GM12878 (cell line): Measurements from ENCODE around the gene MAPK13.

Source experiments
- BRCA1 ChIP-seq: IDR thresholded peaks from 2 replicates; pipeline ENCODE4 v1.6.1; 2011; ENCODE audit warnings: low read depth, low read length, improper control_type of control experiment
- CBX3 ChIP-seq: fragments of 200-600 bp; sonication (generic); IDR thresholded peaks from 2 replicates; pipeline ENCODE4 v1.6.1; 2016; ENCODE audit warnings: low read depth, borderline replicate concordance
- CHD2 ChIP-seq: IDR thresholded peaks from 2 replicates; pipeline ENCODE4 v1.6.1; 2011; ENCODE audit warnings: low read depth, low read length, improper control_type of control experiment, borderline replicate concordance
- EZH2 ChIP-seq: IDR thresholded peaks from 2 replicates; pipeline ENCODE4 v1.6.1; 2012; ENCODE audit warnings: low read depth, mild to moderate bottlenecking, control low read depth, inconsistent platforms, low read length, borderline replicate concordance; ENCODE audit not compliant: control insufficient read depth
- NFXL1 ChIP-seq: fragments of 450-650 bp; IDR thresholded peaks from 2 replicates; pipeline ENCODE4 v1.6.1; 2017; ENCODE audit warnings: antibody characterized with exemption, mild to moderate bottlenecking, borderline replicate concordance
- NRF1 ChIP-seq: conservative IDR thresholded peaks from 2 replicates; pipeline ENCODE4 v1.6.1; 2011; ENCODE audit warnings: mild to moderate bottlenecking, low read depth, low read length, improper control_type of control experiment
- POLR2AphosphoS5 ChIP-seq: IDR thresholded peaks from 2 replicates; pipeline ENCODE4 v1.6.1; 2011; ENCODE audit warnings: mild to moderate bottlenecking, low read length, inconsistent platforms
- RFX5 ChIP-seq: IDR thresholded peaks from 2 replicates; pipeline ENCODE4 v1.6.1; 2011; ENCODE audit warnings: low read depth, low read length, improper control_type of control experiment
- YY1 ChIP-seq: IDR thresholded peaks from 2 replicates; pipeline ENCODE4 v1.6.1; 2011; ENCODE audit warnings: low read depth, mild to moderate bottlenecking, low read length
- ZNF274 ChIP-seq: IDR thresholded peaks from one replicate; pipeline ENCODE4 v1.8.0; 2011; ENCODE audit not compliant: insufficient read length, insufficient read depth
- TF ChIP-seq, protein P1 (sequence below), 3 experiments: IDR thresholded peaks in 2 of 3; conservative IDR thresholded peaks in 1 of 3; 2 replicates each; pipeline ENCODE4 v1.5.1; 2011; ENCODE audit warnings: low read depth in 3 of 3, low read length in 3 of 3, mild to moderate bottlenecking in 3 of 3, control low read depth in 2 of 3, moderate library complexity in 2 of 3, inconsistent platforms in 1 of 3, mixed read lengths in 1 of 3; ENCODE audit not compliant: control insufficient read depth in 2 of 3, insufficient read depth in 1 of 3; ENCODE audit errors: extremely low read depth in 1 of 3
- TF ChIP-seq, protein P2 (sequence below): IDR thresholded peaks from 2 replicates; pipeline ENCODE4 v1.6.1; 2012; ENCODE audit warnings: low read depth, low read length, improper control_type of control experiment
- TF ChIP-seq, protein P3 (sequence below): IDR thresholded peaks from 2 replicates; pipeline ENCODE4 v1.6.1; 2011; ENCODE audit warnings: borderline replicate concordance, low read depth, mild to moderate bottlenecking, moderate library complexity, low read length; ENCODE audit not compliant: insufficient read depth, poor library complexity, severe bottlenecking
- TF ChIP-seq, protein P4 (sequence below): IDR thresholded peaks from 2 replicates; pipeline ENCODE4 v1.6.1; 2012; ENCODE audit warnings: mild to moderate bottlenecking, low read depth, low read length

DNA sequence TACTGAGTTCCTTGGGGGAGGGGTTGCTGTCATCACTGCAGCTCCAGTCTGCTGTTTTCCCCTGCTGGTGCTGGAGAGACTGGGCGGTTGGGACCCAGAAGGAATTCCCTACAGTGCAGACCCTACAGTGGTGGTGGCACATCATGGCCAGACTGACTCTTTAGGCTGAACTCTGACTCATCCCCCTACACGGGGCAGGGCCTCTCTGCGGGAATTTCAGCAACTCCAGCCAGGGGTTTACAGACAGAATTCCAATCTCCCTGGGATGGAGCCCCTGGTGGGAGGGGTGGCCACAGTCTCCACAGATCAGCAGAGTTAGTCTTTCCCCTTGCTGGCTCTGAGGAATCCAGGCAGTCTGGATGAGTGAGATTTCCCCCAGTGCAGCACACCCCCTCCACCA lies 46.9 kb upstream of the MAPK13 start:
- TF ChIP-seq NFXL1 (no peak), EZH2 (no peak), NRF1 (no peak), CHD2 (no peak), YY1 (no peak), CBX3 (no peak), RFX5 (no peak), POLR2AphosphoS5 (no peak), BRCA1 (no peak), ZNF274 (no peak)
- TF ChIP-seq, protein P1, sequence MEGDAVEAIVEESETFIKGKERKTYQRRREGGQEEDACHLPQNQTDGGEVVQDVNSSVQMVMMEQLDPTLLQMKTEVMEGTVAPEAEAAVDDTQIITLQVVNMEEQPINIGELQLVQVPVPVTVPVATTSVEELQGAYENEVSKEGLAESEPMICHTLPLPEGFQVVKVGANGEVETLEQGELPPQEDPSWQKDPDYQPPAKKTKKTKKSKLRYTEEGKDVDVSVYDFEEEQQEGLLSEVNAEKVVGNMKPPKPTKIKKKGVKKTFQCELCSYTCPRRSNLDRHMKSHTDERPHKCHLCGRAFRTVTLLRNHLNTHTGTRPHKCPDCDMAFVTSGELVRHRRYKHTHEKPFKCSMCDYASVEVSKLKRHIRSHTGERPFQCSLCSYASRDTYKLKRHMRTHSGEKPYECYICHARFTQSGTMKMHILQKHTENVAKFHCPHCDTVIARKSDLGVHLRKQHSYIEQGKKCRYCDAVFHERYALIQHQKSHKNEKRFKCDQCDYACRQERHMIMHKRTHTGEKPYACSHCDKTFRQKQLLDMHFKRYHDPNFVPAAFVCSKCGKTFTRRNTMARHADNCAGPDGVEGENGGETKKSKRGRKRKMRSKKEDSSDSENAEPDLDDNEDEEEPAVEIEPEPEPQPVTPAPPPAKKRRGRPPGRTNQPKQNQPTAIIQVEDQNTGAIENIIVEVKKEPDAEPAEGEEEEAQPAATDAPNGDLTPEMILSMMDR (IDR thresholded peaks at IDR 0.05 in 2 of 3, conservative IDR thresholded peaks at IDR 0.05 in 1 of 3; ENCODE audit: control insufficient read depth in 2 of 3, extremely low read depth in 1 of 3, insufficient read depth in 1 of 3, low read depth in 3 of 3, low read length in 3 of 3): no peak
- TF ChIP-seq, protein P2, sequence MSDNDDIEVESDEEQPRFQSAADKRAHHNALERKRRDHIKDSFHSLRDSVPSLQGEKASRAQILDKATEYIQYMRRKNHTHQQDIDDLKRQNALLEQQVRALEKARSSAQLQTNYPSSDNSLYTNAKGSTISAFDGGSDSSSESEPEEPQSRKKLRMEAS: no peak
- TF ChIP-seq, protein P3, sequence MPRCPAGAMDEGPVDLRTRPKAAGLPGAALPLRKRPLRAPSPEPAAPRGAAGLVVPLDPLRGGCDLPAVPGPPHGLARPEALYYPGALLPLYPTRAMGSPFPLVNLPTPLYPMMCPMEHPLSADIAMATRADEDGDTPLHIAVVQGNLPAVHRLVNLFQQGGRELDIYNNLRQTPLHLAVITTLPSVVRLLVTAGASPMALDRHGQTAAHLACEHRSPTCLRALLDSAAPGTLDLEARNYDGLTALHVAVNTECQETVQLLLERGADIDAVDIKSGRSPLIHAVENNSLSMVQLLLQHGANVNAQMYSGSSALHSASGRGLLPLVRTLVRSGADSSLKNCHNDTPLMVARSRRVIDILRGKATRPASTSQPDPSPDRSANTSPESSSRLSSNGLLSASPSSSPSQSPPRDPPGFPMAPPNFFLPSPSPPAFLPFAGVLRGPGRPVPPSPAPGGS: no peak
- TF ChIP-seq, protein P4, sequence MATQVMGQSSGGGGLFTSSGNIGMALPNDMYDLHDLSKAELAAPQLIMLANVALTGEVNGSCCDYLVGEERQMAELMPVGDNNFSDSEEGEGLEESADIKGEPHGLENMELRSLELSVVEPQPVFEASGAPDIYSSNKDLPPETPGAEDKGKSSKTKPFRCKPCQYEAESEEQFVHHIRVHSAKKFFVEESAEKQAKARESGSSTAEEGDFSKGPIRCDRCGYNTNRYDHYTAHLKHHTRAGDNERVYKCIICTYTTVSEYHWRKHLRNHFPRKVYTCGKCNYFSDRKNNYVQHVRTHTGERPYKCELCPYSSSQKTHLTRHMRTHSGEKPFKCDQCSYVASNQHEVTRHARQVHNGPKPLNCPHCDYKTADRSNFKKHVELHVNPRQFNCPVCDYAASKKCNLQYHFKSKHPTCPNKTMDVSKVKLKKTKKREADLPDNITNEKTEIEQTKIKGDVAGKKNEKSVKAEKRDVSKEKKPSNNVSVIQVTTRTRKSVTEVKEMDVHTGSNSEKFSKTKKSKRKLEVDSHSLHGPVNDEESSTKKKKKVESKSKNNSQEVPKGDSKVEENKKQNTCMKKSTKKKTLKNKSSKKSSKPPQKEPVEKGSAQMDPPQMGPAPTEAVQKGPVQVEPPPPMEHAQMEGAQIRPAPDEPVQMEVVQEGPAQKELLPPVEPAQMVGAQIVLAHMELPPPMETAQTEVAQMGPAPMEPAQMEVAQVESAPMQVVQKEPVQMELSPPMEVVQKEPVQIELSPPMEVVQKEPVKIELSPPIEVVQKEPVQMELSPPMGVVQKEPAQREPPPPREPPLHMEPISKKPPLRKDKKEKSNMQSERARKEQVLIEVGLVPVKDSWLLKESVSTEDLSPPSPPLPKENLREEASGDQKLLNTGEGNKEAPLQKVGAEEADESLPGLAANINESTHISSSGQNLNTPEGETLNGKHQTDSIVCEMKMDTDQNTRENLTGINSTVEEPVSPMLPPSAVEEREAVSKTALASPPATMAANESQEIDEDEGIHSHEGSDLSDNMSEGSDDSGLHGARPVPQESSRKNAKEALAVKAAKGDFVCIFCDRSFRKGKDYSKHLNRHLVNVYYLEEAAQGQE: no peak
